K562 (cell line): ENCODE data around the gene EPHX1. TPM values are rescaled to one million over a fixed set of nuclear protein-coding genes. Genes with fewer than 3 reads are reported as not detected.
A peak's percentile ranks its signal among the peaks of the same experiment; 100 is the strongest.

ENCODE experiments used
- ARID2 ChIP-seq: fragments of 450-650 bp; IDR thresholded peaks from 2 replicates; pipeline ENCODE4 v1.6.1; 2017; ENCODE audit warnings: antibody characterized with exemption, mild to moderate bottlenecking
- BACH1 ChIP-seq: fragments of 200-800 bp; sonication (Bioruptor generic); IDR thresholded peaks from 2 replicates; pipeline ENCODE4 v1.6.1; 2016; ENCODE audit warnings: missing genetic modification characterization, missing compliant biosample characterization
- BCOR ChIP-seq: fragments of 450-650 bp; IDR thresholded peaks from 2 replicates; pipeline ENCODE4 v1.6.1; 2016
- C11orf30 ChIP-seq: fragments of 450-650 bp; IDR thresholded peaks from 2 replicates; pipeline ENCODE4 v1.6.1; 2016; ENCODE audit warnings: low read depth, mild to moderate bottlenecking
- CBFA2T2 ChIP-seq: fragments of 450-650 bp; conservative IDR thresholded peaks from 2 replicates; pipeline ENCODE4 v1.6.1; 2017; ENCODE audit warnings: mild to moderate bottlenecking
- CBFA2T3 ChIP-seq: fragments of 450-650 bp; IDR thresholded peaks from 2 replicates; pipeline ENCODE4 v1.6.1; 2017
- ELK1 ChIP-seq: sonication (generic); formaldehyde crosslinking; IDR thresholded peaks from 2 replicates; pipeline ENCODE4 v1.8.1; 2022; ENCODE audit warnings: missing genetic modification reagents
- HDAC3 ChIP-seq: fragments of 450-650 bp; IDR thresholded peaks from 2 replicates; pipeline ENCODE4 v1.6.1; 2018; ENCODE audit warnings: borderline replicate concordance, mild to moderate bottlenecking, moderate library complexity; ENCODE audit not compliant: partially characterized antibody
- IRF2 ChIP-seq: sonication (generic); formaldehyde crosslinking; IDR thresholded peaks from 2 replicates; pipeline ENCODE4 v1.8.1; 2022; ENCODE audit warnings: mild to moderate bottlenecking, missing genetic modification reagents
- JUN ChIP-seq, 2 experiments: sonication (generic) in 1 of 2; formaldehyde crosslinking in 1 of 2; IDR thresholded peaks; 2 replicates each; pipeline versions ENCODE4 v1.6.1 to v1.8.0; 2012 to 2022; ENCODE audit warnings: borderline replicate concordance in 2 of 2, mild to moderate bottlenecking in 2 of 2, improper control_type of control experiment in 1 of 2, low read depth in 1 of 2, low read length in 1 of 2, missing genetic modification reagents in 1 of 2
- KDM1A ChIP-seq, 2 experiments: fragments of 450-650 bp; IDR thresholded peaks; 2 replicates each; pipeline ENCODE4 v1.6.1; 2016; ENCODE audit warnings: mild to moderate bottlenecking in 2 of 2
- NFE2L1 ChIP-seq: fragments of 450-650 bp; IDR thresholded peaks from 2 replicates; pipeline ENCODE4 v1.6.1; 2016; ENCODE audit warnings: missing genetic modification characterization, low read depth, mild to moderate bottlenecking, missing compliant biosample characterization, moderate library complexity, borderline replicate concordance
- NFIC ChIP-seq: fragments of 450-650 bp; IDR thresholded peaks from 2 replicates; pipeline ENCODE4 v1.6.1; 2017; ENCODE audit warnings: mild to moderate bottlenecking, inconsistent platforms
- NRF1 ChIP-seq, 2 experiments: fragments of 450-650 bp; IDR thresholded peaks in 1 of 2; conservative IDR thresholded peaks in 1 of 2; 2 replicates each; pipeline ENCODE4 v1.6.1; 2014; ENCODE audit warnings: mild to moderate bottlenecking in 2 of 2
- PREB ChIP-seq: sonication (generic); formaldehyde crosslinking; IDR thresholded peaks from 2 replicates; pipeline ENCODE4 v1.8.1; 2023; ENCODE audit warnings: mild to moderate bottlenecking, missing genetic modification reagents
- SIX5 ChIP-seq, 2 experiments: IDR thresholded peaks; 2 replicates each; pipeline ENCODE4 v1.6.1; 2011; ENCODE audit warnings: low read length in 2 of 2, borderline replicate concordance in 1 of 2, low read depth in 1 of 2, mild to moderate bottlenecking in 1 of 2, moderate library complexity in 1 of 2; ENCODE audit not compliant: insufficient read depth in 1 of 2
- TBP ChIP-seq: optimal IDR thresholded peaks from 2 replicates; pipeline ENCODE3; 2011; ENCODE audit warnings: low read depth, low read length, improper control_type of control experiment
- TCF7L2 ChIP-seq: fragments of 150-350 bp; IDR thresholded peaks from 2 replicates; pipeline ENCODE4 v1.6.1; 2016; ENCODE audit warnings: low read depth, mild to moderate bottlenecking, low read length, moderate library complexity
- ZFP30 ChIP-seq: fragments of 250-450 bp; sonication (Bioruptor Pico); IDR thresholded peaks from 2 replicates; pipeline ENCODE4 v1.8.0; 2022; ENCODE audit warnings: moderate library complexity, mild to moderate bottlenecking, inconsistent platforms, borderline replicate concordance
- ZFP36 ChIP-seq: fragments of 150-350 bp; IDR thresholded peaks from 2 replicates; pipeline ENCODE4 v1.6.1; 2018; ENCODE audit warnings: low read length, low read depth; ENCODE audit not compliant: partially characterized antibody
- ZNF316 ChIP-seq: fragments of 450-650 bp; IDR thresholded peaks from 2 replicates; pipeline ENCODE4 v1.6.1; 2016
- ZZZ3 ChIP-seq: fragments of 450-650 bp; IDR thresholded peaks from 2 replicates; pipeline ENCODE4 v1.6.1; 2016; ENCODE audit warnings: antibody characterized with exemption, mild to moderate bottlenecking, moderate library complexity
- polyA plus RNA-seq, 8 experiments: library from polyadenylated mRNA; depleted of rRNA in 4 of 8; stranded (reverse) in 5 of 8; unstranded in 3 of 8; fragments of >200 nt; fragmentation: Nextera tagmentation in 2 of 8; fragmentation: Illumina TruSeq in 1 of 8; extraction: Ambion mirVana in 2 of 8; extraction: Trizol in 1 of 8; gene quantifications; 2 replicates each; pipeline versions ENCODE4 v1.2.1 to v1.2.3, GENCODE V29; 2011 to 2014; ENCODE audit warnings: inconsistent platforms in 1 of 8, missing spikeins in 1 of 8
- total RNA-seq, 7 experiments: library from RNA; depleted of rRNA in 6 of 7; stranded (reverse); fragments of >200 nt in 6 of 7; fragmentation: Illumina TruSeq in 2 of 7; extraction: Trizol in 2 of 7; gene quantifications; 2 replicates each; pipeline versions ENCODE4 v1.2.1 to v1.2.3, GENCODE V29; 2011 to 2021; ENCODE audit warnings: low replicate concordance in 1 of 7
- TF ChIP-seq, protein P1 (sequence below), 2 experiments: fragments of 450-650 bp in 1 of 2; sonication (generic) in 1 of 2; formaldehyde crosslinking in 1 of 2; IDR thresholded peaks in 1 of 2; conservative IDR thresholded peaks in 1 of 2; 2 replicates each; pipeline versions ENCODE4 v1.6.1 to v1.8.1; 2016 to 2023; ENCODE audit warnings: mild to moderate bottlenecking in 2 of 2, moderate library complexity in 2 of 2, inconsistent platforms in 1 of 2, missing genetic modification reagents in 1 of 2
- TF ChIP-seq, protein P2 (sequence below): fragments of 450-650 bp; IDR thresholded peaks from 2 replicates; pipeline ENCODE4 v1.6.1; 2016; ENCODE audit warnings: antibody characterized with exemption

The EPHX1 gene
- total and polyA plus RNA-seq, 9 of the 15 experiments (the other 6 are each of a cell fraction or from before 2014, with no cell fraction given) = 0.21 to 27.0 (median 6.7) TPM

DNA sequence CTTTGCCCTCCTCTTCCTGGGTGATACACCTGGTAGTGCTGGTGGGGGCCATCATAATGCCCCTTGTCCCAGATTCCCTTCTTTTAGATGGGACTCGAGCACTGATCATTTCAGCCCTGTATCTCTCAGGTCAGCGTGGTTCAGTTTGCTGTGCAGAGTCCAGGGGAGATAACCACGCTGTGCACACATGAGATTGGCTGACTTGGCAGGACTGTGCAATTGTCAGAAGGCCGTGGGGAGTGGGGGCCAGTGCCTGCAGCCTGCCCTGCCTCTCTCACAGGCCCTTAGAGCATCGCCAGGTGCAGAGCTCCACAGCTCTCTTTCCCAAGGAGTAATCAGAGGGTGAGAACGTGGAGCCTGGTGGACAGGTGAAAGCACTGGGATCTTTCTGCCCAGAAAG lies 15.2 kb downstream of the EPHX1 start (continued):
- TF ChIP-seq NRF1 (conservative IDR thresholded peaks at IDR 0.05 in 1 of 2, IDR thresholded peaks at IDR 0.05 in 1 of 2) (no peak), ZZZ3 (no peak), JUN (IDR thresholded peaks at IDR 0.05; ENCODE audit: borderline replicate concordance, low read depth, low read length) (no peak), JUN (CRISPR knock-in tag; IDR thresholded peaks at IDR 0.05; ENCODE audit: borderline replicate concordance) (no peak), CBFA2T3 (peak; percentile 80), TCF7L2 (no peak), ELK1 (CRISPR knock-in tag) (no peak), BACH1 (tag) (no peak), BCOR (0 out of 2 replicates have a peak, but pooled peaks have one; percentile 16), ARID2 (no peak), NFIC (no peak; the same call in 1 of the 2 replicates), PREB (CRISPR knock-in tag) (no peak), HDAC3 (no peak), ZFP30 (CRISPR knock-in tag) (no peak), IRF2 (no peak), CBFA2T2 (peak; percentile 73), C11orf30 (0 out of 2 replicates have a peak, but pooled peaks have one; percentile 34), NFE2L1 (tag) (no peak), SIX5 (IDR thresholded peaks at IDR 0.05; ENCODE audit: borderline replicate concordance in 1 of 2, insufficient read depth in 1 of 2, low read depth in 1 of 2, low read length in 2 of 2) (no peak), KDM1A (IDR thresholded peaks at IDR 0.05) (peak in 1 of 2 experiments; percentile 12; a peak in 1 of 4 replicates), ZNF316 (peak; percentile 65), TBP (no peak), ZFP36 (peak; percentile 72)
- TF ChIP-seq, protein P1, sequence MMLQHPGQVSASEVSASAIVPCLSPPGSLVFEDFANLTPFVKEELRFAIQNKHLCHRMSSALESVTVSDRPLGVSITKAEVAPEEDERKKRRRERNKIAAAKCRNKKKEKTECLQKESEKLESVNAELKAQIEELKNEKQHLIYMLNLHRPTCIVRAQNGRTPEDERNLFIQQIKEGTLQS (IDR thresholded peaks at IDR 0.05) = no peak
- TF ChIP-seq, protein P1 (CRISPR knock-in tag; conservative IDR thresholded peaks at IDR 0.05) = no peak
- TF ChIP-seq, protein P2, sequence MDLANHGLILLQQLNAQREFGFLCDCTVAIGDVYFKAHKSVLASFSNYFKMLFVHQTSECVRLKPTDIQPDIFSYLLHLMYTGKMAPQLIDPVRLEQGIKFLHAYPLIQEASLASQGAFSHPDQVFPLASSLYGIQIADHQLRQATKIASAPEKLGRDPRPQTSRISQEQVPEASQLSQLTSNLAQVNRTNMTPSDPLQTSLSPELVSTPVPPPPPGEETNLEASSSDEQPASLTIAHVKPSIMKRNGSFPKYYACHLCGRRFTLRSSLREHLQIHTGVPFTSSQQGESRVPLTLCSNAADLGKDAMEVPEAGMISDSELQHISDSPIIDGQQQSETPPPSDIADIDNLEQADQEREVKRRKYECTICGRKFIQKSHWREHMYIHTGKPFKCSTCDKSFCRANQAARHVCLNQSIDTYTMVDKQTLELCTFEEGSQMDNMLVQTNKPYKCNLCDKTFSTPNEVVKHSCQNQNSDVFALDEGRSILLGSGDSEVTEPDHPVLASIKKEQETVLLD = no peak
